HEK293 (cell line): ENCODE measurements around the gene ANXA7.

Source experiments
- CTCF ChIA-PET: fragments of 350-600 bp; formaldehyde crosslinking; extraction: SDS; loops from one replicate; lab custom pipeline; 2021; ENCODE audit warnings: antibody characterized with exemption; lab: Yijun Ruan, JAX
- POLR2A ChIA-PET: fragments of 300-600 bp; formaldehyde crosslinking; extraction: SDS; loops from one replicate; lab custom pipeline; 2020; ENCODE audit warnings: antibody characterized with exemption, inconsistent platforms; lab: Yijun Ruan, JAX
- H3K27ac ChIP-seq: fragments of 200-500 bp; sonication (Bioruptor generic); 2 replicates; pipeline ENCODE4 v1.5.1; 2014; ENCODE audit warnings: low read depth, low read length, control low read depth, inconsistent platforms; ENCODE audit errors: extremely low read depth
- H3K36me3 ChIP-seq, 2 experiments: fragments of 200-500 bp in 1 of 2; sonication (Bioruptor generic) in 1 of 2; 1 replicate in 1 of 2; 2 replicates in 1 of 2; pipeline ENCODE4 v1.5.1; 2014 to 2017; ENCODE audit warnings: inconsistent platforms in 2 of 2, low read length in 2 of 2; ENCODE audit not compliant: control insufficient read depth in 2 of 2, insufficient read depth in 1 of 2
- H3K4me1 ChIP-seq: fragments of 200-500 bp; sonication (Bioruptor generic); 2 replicates; pipeline ENCODE4 v1.5.1; 2014; ENCODE audit warnings: mild to moderate bottlenecking, low read length, inconsistent platforms; ENCODE audit not compliant: control insufficient read depth, insufficient read depth
- H3K4me3 ChIP-seq: 2 replicates; pipeline ENCODE4 v1.5.1; 2011; ENCODE audit warnings: low read depth, mild to moderate bottlenecking, control low read depth, low read length, moderate library complexity
- H3K9me3 ChIP-seq: fragments of 200-500 bp; sonication (Bioruptor generic); 2 replicates; pipeline ENCODE4 v1.5.1; 2014; ENCODE audit warnings: low read depth, low read length, inconsistent platforms; ENCODE audit not compliant: control insufficient read depth, insufficient read depth
- BCL11B ChIP-seq: fragments of 450-650 bp; formaldehyde crosslinking; IDR thresholded peaks from 2 replicates; pipeline ENCODE4 v1.5.1; 2016; ENCODE audit warnings: low read depth, missing biosample characterization, missing genetic modification characterization
- GLIS2 ChIP-seq: fragments of 450-650 bp; formaldehyde crosslinking; IDR thresholded peaks from 2 replicates; pipeline ENCODE4 v1.5.1; 2016; ENCODE audit warnings: missing biosample characterization, missing genetic modification characterization
- HOXD13 ChIP-seq: sonication (generic); formaldehyde crosslinking; IDR thresholded peaks from 2 replicates; pipeline ENCODE4 v1.8.0; 2022; ENCODE audit warnings: missing genetic modification reagents, borderline replicate concordance
- RBAK ChIP-seq: fragments of 450-650 bp; formaldehyde crosslinking; IDR thresholded peaks from 2 replicates; pipeline ENCODE4 v1.5.1; 2016; ENCODE audit warnings: missing biosample characterization, missing genetic modification characterization
- SCRT1 ChIP-seq: fragments of 450-650 bp; formaldehyde crosslinking; IDR thresholded peaks from 2 replicates; pipeline ENCODE4 v1.5.1; 2016; ENCODE audit warnings: missing biosample characterization, missing genetic modification characterization, borderline replicate concordance
- SP2 ChIP-seq: fragments of 450-650 bp; formaldehyde crosslinking; IDR thresholded peaks from 2 replicates; pipeline ENCODE4 v1.5.1; 2016; ENCODE audit warnings: missing biosample characterization, missing genetic modification characterization
- YY1 ChIP-seq: fragments of 450-650 bp; formaldehyde crosslinking; IDR thresholded peaks from 2 replicates; pipeline ENCODE4 v1.5.1; 2018; ENCODE audit warnings: missing biosample characterization, missing genetic modification characterization
- ZFP41 ChIP-seq: fragments of 450-650 bp; formaldehyde crosslinking; IDR thresholded peaks from 2 replicates; pipeline ENCODE4 v1.5.1; 2016; ENCODE audit warnings: missing biosample characterization, missing genetic modification characterization, borderline replicate concordance
- ZNF112 ChIP-seq: fragments of 450-650 bp; formaldehyde crosslinking; IDR thresholded peaks from 2 replicates; pipeline ENCODE4 v1.5.0; 2017; ENCODE audit warnings: missing biosample characterization, missing genetic modification characterization
- ZNF239 ChIP-seq: fragments of 450-650 bp; formaldehyde crosslinking; IDR thresholded peaks from 2 replicates; pipeline ENCODE4 v1.5.1; 2016; ENCODE audit warnings: missing biosample characterization, missing genetic modification characterization
- ZNF366 ChIP-seq: fragments of 450-650 bp; formaldehyde crosslinking; conservative IDR thresholded peaks from 2 replicates; pipeline ENCODE4 v1.5.1; 2016; ENCODE audit warnings: missing biosample characterization, missing genetic modification characterization
- ZNF529 ChIP-seq: fragments of 450-650 bp; formaldehyde crosslinking; IDR thresholded peaks from 2 replicates; pipeline ENCODE4 v1.5.1; 2017; ENCODE audit warnings: missing genetic modification characterization, missing biosample characterization; ENCODE audit not compliant: insufficient replicate concordance
- ZNF624 ChIP-seq: fragments of 450-650 bp; formaldehyde crosslinking; IDR thresholded peaks from 2 replicates; pipeline ENCODE4 v1.5.1; 2017; ENCODE audit warnings: missing biosample characterization, missing genetic modification characterization
- ZSCAN16 ChIP-seq: fragments of 450-650 bp; formaldehyde crosslinking; IDR thresholded peaks from 2 replicates; pipeline ENCODE4 v1.5.1; 2016; ENCODE audit warnings: missing biosample characterization, missing genetic modification characterization
- TF ChIP-seq, protein P1 (sequence below): fragments of 450-650 bp; formaldehyde crosslinking; IDR thresholded peaks from 2 replicates; pipeline ENCODE4 v1.5.0; 2017; ENCODE audit warnings: missing biosample characterization, missing genetic modification characterization, borderline replicate concordance
- TF ChIP-seq, protein P2 (sequence below): fragments of 450-650 bp; formaldehyde crosslinking; IDR thresholded peaks from 2 replicates; pipeline ENCODE4 v1.5.1; 2017; ENCODE audit warnings: missing biosample characterization, missing genetic modification characterization
- TF ChIP-seq, protein P3 (sequence below): fragments of 450-650 bp; formaldehyde crosslinking; IDR thresholded peaks from 2 replicates; pipeline ENCODE4 v1.5.1; 2016; ENCODE audit warnings: missing biosample characterization, missing genetic modification characterization
- TF ChIP-seq, protein P4 (sequence below): sonication (generic); formaldehyde crosslinking; IDR thresholded peaks from 2 replicates; pipeline ENCODE4 v1.8.1; 2022; ENCODE audit warnings: mild to moderate bottlenecking, moderate library complexity, missing genetic modification reagents
- TF ChIP-seq, protein P5 (sequence below): fragments of 450-650 bp; formaldehyde crosslinking; IDR thresholded peaks from 2 replicates; pipeline ENCODE4; 2016; ENCODE audit warnings: missing biosample characterization, missing genetic modification characterization
- TF ChIP-seq, protein P6 (sequence below): fragments of 450-650 bp; formaldehyde crosslinking; IDR thresholded peaks from 2 replicates; pipeline ENCODE4 v1.5.1; 2016; ENCODE audit warnings: missing biosample characterization, missing genetic modification characterization, borderline replicate concordance

Gene ANXA7

DNA sequence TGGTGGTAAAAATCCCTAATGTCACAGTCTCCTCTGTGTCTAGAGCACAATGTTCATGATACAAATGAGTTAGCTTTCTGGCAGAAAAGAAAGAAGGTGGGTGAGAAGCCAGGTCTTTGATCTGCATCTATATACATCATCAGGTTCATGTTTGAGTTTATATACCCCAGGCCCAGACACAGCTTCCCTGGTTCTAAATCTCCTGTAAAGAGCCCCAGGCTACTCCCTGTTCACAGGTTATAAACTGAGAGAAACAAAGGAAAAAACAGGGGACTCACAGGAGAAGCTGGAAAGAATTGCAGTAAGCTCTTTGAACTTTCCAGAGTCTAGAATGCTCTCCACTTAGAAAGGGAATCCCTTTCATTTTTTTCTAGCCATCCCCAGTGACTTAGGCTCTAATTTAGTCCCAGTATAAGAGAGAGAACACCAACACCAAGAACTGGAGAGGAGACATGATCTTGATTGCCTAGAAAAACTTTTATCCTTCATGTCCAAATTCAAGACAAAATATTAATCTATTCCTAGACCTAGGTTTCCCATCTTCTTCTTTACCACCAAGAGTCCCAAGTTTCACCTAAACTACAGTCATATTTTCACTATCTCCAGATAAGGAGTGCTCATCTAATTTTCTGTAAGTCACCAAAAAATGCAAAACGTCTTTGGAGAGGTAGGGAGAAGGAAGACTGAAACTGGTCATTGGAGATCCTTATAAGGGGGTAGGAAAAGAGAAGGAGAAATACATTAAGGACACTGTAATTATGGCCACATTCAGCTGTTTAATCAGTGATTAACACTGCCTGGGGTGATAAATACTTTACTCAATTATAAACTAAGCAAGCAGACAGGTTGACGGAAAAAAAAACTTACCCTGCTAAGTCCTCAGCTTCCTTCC, 19.0 kb upstream of the ANXA7 start:
- Histone ChIP-seq H3K27ac (no peak overlapping the region), H3K36me3 (peaks cover 3 to 18% of the 10 kb centered on the region in 2 experiments), H3K4me3 (no peak overlapping the region), H3K9me3 (no peaks in the 10 kb centered on the region), H3K4me1 (peaks cover 2% of the 10 kb centered on the region; the same call in 1 of the 2 replicates)
- ChIA-PET POLR2A (interaction anchor here (0.7 kb wide), 1 partner anchor 20 kb away, joined by 3 read pairs; no protein-coding TSS in a partner anchor), CTCF (interaction anchor here (1.0 kb wide), 1 partner anchor 9 kb away, joined by 3 read pairs; no protein-coding TSS in a partner anchor)
- TF ChIP-seq ZNF239 = no peak
- no peak for TF ChIP-seq RBAK (tag by site-specific recombination)
- no peak for TF ChIP-seq ZNF366 (tag by site-specific recombination)
- TF ChIP-seq ZNF112 (tag by site-specific recombination) = no peak
- TF ChIP-seq, protein P1, sequence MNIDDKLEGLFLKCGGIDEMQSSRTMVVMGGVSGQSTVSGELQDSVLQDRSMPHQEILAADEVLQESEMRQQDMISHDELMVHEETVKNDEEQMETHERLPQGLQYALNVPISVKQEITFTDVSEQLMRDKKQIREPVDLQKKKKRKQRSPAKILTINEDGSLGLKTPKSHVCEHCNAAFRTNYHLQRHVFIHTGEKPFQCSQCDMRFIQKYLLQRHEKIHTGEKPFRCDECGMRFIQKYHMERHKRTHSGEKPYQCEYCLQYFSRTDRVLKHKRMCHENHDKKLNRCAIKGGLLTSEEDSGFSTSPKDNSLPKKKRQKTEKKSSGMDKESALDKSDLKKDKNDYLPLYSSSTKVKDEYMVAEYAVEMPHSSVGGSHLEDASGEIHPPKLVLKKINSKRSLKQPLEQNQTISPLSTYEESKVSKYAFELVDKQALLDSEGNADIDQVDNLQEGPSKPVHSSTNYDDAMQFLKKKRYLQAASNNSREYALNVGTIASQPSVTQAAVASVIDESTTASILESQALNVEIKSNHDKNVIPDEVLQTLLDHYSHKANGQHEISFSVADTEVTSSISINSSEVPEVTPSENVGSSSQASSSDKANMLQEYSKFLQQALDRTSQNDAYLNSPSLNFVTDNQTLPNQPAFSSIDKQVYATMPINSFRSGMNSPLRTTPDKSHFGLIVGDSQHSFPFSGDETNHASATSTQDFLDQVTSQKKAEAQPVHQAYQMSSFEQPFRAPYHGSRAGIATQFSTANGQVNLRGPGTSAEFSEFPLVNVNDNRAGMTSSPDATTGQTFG (tag by site-specific recombination) = no peak
- TF ChIP-seq ZSCAN16 (tag by site-specific recombination) = no peak
- TF ChIP-seq GLIS2 = no peak
- TF ChIP-seq, protein P2, sequence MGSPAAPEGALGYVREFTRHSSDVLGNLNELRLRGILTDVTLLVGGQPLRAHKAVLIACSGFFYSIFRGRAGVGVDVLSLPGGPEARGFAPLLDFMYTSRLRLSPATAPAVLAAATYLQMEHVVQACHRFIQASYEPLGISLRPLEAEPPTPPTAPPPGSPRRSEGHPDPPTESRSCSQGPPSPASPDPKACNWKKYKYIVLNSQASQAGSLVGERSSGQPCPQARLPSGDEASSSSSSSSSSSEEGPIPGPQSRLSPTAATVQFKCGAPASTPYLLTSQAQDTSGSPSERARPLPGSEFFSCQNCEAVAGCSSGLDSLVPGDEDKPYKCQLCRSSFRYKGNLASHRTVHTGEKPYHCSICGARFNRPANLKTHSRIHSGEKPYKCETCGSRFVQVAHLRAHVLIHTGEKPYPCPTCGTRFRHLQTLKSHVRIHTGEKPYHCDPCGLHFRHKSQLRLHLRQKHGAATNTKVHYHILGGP = no peak
- TF ChIP-seq, protein P3, sequence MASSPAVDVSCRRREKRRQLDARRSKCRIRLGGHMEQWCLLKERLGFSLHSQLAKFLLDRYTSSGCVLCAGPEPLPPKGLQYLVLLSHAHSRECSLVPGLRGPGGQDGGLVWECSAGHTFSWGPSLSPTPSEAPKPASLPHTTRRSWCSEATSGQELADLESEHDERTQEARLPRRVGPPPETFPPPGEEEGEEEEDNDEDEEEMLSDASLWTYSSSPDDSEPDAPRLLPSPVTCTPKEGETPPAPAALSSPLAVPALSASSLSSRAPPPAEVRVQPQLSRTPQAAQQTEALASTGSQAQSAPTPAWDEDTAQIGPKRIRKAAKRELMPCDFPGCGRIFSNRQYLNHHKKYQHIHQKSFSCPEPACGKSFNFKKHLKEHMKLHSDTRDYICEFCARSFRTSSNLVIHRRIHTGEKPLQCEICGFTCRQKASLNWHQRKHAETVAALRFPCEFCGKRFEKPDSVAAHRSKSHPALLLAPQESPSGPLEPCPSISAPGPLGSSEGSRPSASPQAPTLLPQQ (tag by site-specific recombination) = no peak
- TF ChIP-seq ZNF624 (tag by site-specific recombination) = no peak
- TF ChIP-seq, protein P4, sequence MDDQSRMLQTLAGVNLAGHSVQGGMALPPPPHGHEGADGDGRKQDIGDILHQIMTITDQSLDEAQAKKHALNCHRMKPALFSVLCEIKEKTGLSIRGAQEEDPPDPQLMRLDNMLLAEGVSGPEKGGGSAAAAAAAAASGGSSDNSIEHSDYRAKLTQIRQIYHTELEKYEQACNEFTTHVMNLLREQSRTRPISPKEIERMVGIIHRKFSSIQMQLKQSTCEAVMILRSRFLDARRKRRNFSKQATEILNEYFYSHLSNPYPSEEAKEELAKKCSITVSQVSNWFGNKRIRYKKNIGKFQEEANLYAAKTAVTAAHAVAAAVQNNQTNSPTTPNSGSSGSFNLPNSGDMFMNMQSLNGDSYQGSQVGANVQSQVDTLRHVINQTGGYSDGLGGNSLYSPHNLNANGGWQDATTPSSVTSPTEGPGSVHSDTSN = no peak
- TF ChIP-seq BCL11B (tag by site-specific recombination) = no peak
- TF ChIP-seq ZFP41 (tag by site-specific recombination) = no peak
- no peak for TF ChIP-seq SP2 (tag by site-specific recombination)
- TF ChIP-seq, protein P5, sequence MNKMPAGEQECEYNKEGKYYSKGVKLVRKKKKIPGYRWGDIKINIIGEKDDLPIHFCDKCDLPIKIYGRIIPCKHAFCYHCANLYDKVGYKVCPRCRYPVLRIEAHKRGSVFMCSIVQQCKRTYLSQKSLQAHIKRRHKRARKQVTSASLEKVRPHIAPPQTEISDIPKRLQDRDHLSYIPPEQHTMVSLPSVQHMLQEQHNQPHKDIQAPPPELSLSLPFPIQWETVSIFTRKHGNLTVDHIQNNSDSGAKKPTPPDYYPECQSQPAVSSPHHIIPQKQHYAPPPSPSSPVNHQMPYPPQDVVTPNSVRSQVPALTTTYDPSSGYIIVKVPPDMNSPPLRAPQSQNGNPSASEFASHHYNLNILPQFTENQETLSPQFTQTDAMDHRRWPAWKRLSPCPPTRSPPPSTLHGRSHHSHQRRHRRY = no peak
- TF ChIP-seq, protein P6, sequence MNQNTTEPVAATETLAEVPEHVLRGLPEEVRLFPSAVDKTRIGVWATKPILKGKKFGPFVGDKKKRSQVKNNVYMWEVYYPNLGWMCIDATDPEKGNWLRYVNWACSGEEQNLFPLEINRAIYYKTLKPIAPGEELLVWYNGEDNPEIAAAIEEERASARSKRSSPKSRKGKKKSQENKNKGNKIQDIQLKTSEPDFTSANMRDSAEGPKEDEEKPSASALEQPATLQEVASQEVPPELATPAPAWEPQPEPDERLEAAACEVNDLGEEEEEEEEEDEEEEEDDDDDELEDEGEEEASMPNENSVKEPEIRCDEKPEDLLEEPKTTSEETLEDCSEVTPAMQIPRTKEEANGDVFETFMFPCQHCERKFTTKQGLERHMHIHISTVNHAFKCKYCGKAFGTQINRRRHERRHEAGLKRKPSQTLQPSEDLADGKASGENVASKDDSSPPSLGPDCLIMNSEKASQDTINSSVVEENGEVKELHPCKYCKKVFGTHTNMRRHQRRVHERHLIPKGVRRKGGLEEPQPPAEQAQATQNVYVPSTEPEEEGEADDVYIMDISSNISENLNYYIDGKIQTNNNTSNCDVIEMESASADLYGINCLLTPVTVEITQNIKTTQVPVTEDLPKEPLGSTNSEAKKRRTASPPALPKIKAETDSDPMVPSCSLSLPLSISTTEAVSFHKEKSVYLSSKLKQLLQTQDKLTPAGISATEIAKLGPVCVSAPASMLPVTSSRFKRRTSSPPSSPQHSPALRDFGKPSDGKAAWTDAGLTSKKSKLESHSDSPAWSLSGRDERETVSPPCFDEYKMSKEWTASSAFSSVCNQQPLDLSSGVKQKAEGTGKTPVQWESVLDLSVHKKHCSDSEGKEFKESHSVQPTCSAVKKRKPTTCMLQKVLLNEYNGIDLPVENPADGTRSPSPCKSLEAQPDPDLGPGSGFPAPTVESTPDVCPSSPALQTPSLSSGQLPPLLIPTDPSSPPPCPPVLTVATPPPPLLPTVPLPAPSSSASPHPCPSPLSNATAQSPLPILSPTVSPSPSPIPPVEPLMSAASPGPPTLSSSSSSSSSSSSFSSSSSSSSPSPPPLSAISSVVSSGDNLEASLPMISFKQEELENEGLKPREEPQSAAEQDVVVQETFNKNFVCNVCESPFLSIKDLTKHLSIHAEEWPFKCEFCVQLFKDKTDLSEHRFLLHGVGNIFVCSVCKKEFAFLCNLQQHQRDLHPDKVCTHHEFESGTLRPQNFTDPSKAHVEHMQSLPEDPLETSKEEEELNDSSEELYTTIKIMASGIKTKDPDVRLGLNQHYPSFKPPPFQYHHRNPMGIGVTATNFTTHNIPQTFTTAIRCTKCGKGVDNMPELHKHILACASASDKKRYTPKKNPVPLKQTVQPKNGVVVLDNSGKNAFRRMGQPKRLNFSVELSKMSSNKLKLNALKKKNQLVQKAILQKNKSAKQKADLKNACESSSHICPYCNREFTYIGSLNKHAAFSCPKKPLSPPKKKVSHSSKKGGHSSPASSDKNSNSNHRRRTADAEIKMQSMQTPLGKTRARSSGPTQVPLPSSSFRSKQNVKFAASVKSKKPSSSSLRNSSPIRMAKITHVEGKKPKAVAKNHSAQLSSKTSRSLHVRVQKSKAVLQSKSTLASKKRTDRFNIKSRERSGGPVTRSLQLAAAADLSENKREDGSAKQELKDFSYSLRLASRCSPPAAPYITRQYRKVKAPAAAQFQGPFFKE (tag by site-specific recombination) = no peak
- TF ChIP-seq SCRT1 (tag by site-specific recombination) = no peak
- TF ChIP-seq HOXD13 (CRISPR knock-in tag) = no peak
- no peak for TF ChIP-seq ZNF529 (tag by site-specific recombination)
- TF ChIP-seq YY1 = no peak
- TF ChIP-seq, all 188 proteins: peak for 0
